ENCODE data around the gene GPATCH4.
A peak's percentile ranks its signal among the peaks of the same experiment; 100 is the strongest.

The GPATCH4 gene

GRCh38 chr1:156571261-156571852, 29.9 kb downstream of the GPATCH4 start:
- TF ChIP-seq, protein P1, sequence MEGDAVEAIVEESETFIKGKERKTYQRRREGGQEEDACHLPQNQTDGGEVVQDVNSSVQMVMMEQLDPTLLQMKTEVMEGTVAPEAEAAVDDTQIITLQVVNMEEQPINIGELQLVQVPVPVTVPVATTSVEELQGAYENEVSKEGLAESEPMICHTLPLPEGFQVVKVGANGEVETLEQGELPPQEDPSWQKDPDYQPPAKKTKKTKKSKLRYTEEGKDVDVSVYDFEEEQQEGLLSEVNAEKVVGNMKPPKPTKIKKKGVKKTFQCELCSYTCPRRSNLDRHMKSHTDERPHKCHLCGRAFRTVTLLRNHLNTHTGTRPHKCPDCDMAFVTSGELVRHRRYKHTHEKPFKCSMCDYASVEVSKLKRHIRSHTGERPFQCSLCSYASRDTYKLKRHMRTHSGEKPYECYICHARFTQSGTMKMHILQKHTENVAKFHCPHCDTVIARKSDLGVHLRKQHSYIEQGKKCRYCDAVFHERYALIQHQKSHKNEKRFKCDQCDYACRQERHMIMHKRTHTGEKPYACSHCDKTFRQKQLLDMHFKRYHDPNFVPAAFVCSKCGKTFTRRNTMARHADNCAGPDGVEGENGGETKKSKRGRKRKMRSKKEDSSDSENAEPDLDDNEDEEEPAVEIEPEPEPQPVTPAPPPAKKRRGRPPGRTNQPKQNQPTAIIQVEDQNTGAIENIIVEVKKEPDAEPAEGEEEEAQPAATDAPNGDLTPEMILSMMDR (IDR thresholded peaks at IDR 0.05; ENCODE audit: low read depth, low read length, missing control alignments) = no peak
- peak; percentile 91 for DNase-seq (ENCODE audit: extremely low read depth, low read depth)
- peak overlapping the region; percentile 55 for H3K4me3 ChIP-seq (replicated peaks; ENCODE audit: low read depth, low read length)

DNA sequence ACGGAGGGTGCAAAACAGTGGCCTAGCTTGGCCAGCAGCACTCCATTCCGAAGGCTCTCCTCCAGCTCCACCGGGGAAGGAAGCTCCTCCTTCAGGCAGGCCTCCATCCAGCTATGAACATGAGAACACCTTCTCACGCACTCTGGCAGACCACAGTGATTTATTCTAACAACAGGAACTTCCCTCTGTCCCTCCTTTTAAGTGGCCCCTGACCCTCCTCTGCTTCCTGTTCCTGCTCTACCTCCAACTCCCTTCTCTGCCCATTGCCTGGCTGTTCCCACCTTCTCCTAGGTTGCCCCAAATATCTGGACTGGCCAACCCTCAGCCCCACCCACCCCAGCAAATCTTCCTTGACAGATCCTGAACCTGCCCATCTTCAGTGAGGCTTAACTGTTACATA, 34.8 kb downstream of the GPATCH4 start:
- no peak for DNase-seq (ENCODE audit: extremely low read depth, low read depth)
- no peak overlapping the region for H3K4me3 ChIP-seq (replicated peaks; ENCODE audit: low read depth, low read length)
- TF ChIP-seq, protein P1 (IDR thresholded peaks at IDR 0.05; ENCODE audit: low read depth, low read length, missing control alignments) = no peak

- no peak for DNase-seq (ENCODE audit: extremely low read depth, low read depth)
- TF ChIP-seq, protein P1 (IDR thresholded peaks at IDR 0.05; ENCODE audit: low read depth, low read length, missing control alignments) = no peak
- H3K4me3 ChIP-seq (replicated peaks; ENCODE audit: low read depth, low read length) = no peak overlapping the region
Observed at GRCh38 chr1:156565519-156565918, 35.8 kb downstream of the GPATCH4 start.

- H3K4me3 ChIP-seq (replicated peaks; ENCODE audit: low read depth, low read length) = no peak overlapping the region
- no peak for DNase-seq (ENCODE audit: extremely low read depth, low read depth)
- TF ChIP-seq, protein P1 (IDR thresholded peaks at IDR 0.05; ENCODE audit: low read depth, low read length, missing control alignments) = no peak
Observed at GRCh38 chr1:156560585-156561163, 40.6 kb downstream of the GPATCH4 start.

DNA sequence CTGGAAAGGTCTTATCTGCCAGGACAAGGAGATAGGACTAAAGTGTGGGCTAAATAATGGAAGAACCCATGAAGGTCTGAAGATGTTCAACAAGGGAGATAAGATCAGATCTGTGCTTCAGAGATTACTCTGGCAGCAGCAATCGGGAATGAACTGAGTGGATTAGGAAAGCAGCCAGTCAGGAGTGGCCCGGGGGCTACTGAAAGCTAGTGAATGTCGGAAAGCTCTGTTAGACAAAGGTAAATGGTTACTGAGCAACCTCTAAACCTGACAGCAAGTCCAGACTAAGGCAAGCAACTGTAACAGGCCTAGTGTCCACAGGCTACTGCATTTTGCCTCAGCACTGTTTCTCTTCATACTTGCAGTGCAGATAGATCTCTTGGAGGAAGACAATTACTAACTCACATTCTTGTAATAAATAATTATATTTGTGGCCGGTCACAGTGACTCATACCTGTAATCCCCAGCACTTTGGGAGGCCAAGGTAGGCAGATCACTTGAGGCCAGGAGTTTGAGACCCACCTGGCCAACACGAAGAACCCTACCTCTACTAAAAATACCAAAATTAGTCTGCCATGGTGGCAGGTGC, 41.4 kb downstream of the GPATCH4 start:
- no peak overlapping the region for H3K4me3 ChIP-seq (replicated peaks; ENCODE audit: low read depth, low read length)
- no peak for DNase-seq (ENCODE audit: extremely low read depth, low read depth)
- TF ChIP-seq, protein P1 (IDR thresholded peaks at IDR 0.05; ENCODE audit: low read depth, low read length, missing control alignments) = no peak

DNA sequence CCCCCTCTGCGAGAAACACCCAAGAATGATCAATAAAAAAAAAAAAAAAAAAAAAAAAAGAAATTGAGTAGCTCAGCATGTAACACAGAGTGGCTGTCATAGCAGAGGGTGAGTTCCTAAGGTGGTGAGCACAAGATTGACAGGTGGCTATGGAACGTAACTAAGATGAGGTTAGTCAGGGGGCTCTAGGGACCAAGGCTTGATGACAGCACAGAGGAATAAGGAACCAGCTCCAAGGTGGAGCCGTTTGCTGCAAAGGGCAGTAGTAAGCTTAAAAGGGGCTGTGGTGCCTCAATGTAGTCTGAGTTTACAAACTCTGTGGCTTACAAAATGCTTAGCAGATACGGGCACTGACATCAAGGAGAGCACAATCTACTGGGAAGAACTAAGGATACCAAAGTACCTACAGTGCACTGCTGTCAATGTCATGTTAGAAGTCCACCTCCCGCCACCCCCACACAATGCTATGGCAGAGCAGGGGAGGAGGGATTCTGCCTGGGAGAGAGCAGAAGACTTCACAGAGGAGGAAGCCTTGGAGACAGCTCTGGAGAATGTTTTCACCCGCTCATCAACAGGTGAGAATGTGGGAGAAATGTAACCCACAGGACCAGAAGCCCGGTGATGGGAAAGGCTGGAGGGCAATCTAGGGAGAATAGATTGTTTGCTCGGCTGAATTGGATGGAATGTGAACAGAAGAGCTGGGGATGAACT, 42.0 kb downstream of the GPATCH4 start:
- TF ChIP-seq, protein P1 (IDR thresholded peaks at IDR 0.05; ENCODE audit: low read depth, low read length, missing control alignments) = no peak
- no peak overlapping the region for H3K4me3 ChIP-seq (replicated peaks; ENCODE audit: low read depth, low read length)
- DNase-seq (ENCODE audit: extremely low read depth, low read depth) = no peak
